CD4-positive, alpha-beta T cell (primary cell): ENCODE data around the gene COL4A2. TPM values are rescaled to one million over a fixed set of nuclear protein-coding genes. Genes with fewer than 3 reads are reported as not detected.
A peak's percentile ranks its signal among the peaks of the same experiment; 100 is the strongest.

Experiments
- ATAC-seq: fragments of 200-7000 bp; cut with Tn5 transposase; one replicate; pipeline ENCODE4 v1.10.0; 2022; ENCODE audit warnings: mild to moderate bottlenecking; ENCODE audit not compliant: poor library complexity
- CTCF ChIA-PET: fragments of 350-600 bp; sonication (Branson Sonifier 250); formaldehyde crosslinking; loops from one replicate; lab custom pipeline; 2021; ENCODE audit warnings: antibody characterized with exemption, inconsistent platforms; lab: Charles Lee
- POLR2A ChIA-PET: fragments of 350-600 bp; sonication (Branson Sonifier 250); formaldehyde crosslinking; loops from one replicate; lab custom pipeline; 2021; ENCODE audit warnings: antibody characterized with exemption, inconsistent platforms; lab: Charles Lee
- DNase-seq, 14 experiments: peaks; one replicate each; pipeline ENCODE4 v3.0.0-alpha.2; 2013 to 2020; ENCODE audit warnings: mixed read lengths in 2 of 14
- H3K27ac ChIP-seq, 2 donors: one replicate each; pipeline versions ENCODE4 v1.5.1 to v1.7.0; 2013; ENCODE audit warnings: low read length in 2 of 2, low read depth in 1 of 2, mild to moderate bottlenecking in 1 of 2
- H3K27me3 ChIP-seq, 2 experiments: 1 replicate in 1 of 2; 2 replicates in 1 of 2; pipeline versions ENCODE4 v1.6.1 to v1.7.0; 2013; ENCODE audit warnings: low read length in 2 of 2, control low read depth in 1 of 2, mild to moderate bottlenecking in 1 of 2, moderate library complexity in 1 of 2; ENCODE audit not compliant: insufficient read depth in 2 of 2, control insufficient read depth in 1 of 2
- H3K36me3 ChIP-seq: one replicate; pipeline ENCODE4 v1.6.1; 2013; ENCODE audit warnings: low read length, control low read depth; ENCODE audit not compliant: insufficient read depth
- H3K4me1 ChIP-seq: one replicate; pipeline ENCODE4 v1.6.1; 2013; ENCODE audit warnings: low read length, control low read depth; ENCODE audit not compliant: insufficient read depth
- H3K4me3 ChIP-seq: one replicate; pipeline ENCODE4 v1.5.1; 2013; ENCODE audit warnings: mild to moderate bottlenecking, low read length, moderate library complexity
- H3K9me3 ChIP-seq, 2 experiments: 1 replicate in 1 of 2; 2 replicates in 1 of 2; pipeline versions ENCODE4 v1.6.1 to v1.7.0; 2013; ENCODE audit warnings: low read length in 2 of 2, mild to moderate bottlenecking in 2 of 2, control low read depth in 1 of 2, moderate library complexity in 1 of 2; ENCODE audit not compliant: control insufficient read depth in 1 of 2, insufficient read depth in 1 of 2
- H3K27ac Mint-ChIP-seq: one replicate; pipeline ENCODE4 v1.8.0; 2020; ENCODE audit warnings: mixed read lengths
- H3K27me3 Mint-ChIP-seq: one replicate; pipeline ENCODE4 v1.8.0; 2021; ENCODE audit warnings: mixed read lengths
- H3K36me3 Mint-ChIP-seq: one replicate; pipeline ENCODE4 v1.8.0; 2021; ENCODE audit warnings: low read depth, mixed read lengths
- H3K4me1 Mint-ChIP-seq: one replicate; pipeline ENCODE4 v1.8.0; 2021; ENCODE audit warnings: low read depth, mixed read lengths
- H3K4me3 Mint-ChIP-seq: one replicate; pipeline ENCODE4 v1.8.0; 2020; ENCODE audit warnings: mild to moderate bottlenecking, mixed read lengths
- H3K9me3 Mint-ChIP-seq: one replicate; pipeline ENCODE4 v1.8.0; 2020; ENCODE audit warnings: mixed read lengths
- intact Hi-C, 2 experiments: fragments of 100-400 bp; cut with DNase I in 1 of 2; cut with micrococcal nuclease in 1 of 2; formaldehyde crosslinking; loops; one replicate each; pipeline versions ENCODE4 v1.15.1 to v1.9.0; 2023 to 2025; cut with DNase I, micrococcal nuclease
- total RNA-seq, 174 experiments: library from RNA in 2 of 174; stranded (reverse) in 2 of 174; gene quantifications; one replicate each; pipeline ENCODE4 v1.2.3 and lab custom pipeline; 2021 to 2026
- TF ChIP-seq, protein P1 (sequence below): fragments of 200-600 bp; IDR thresholded peaks from one replicate; pipeline ENCODE4 v1.8.0; 2022; ENCODE audit warnings: antibody characterized with exemption, mild to moderate bottlenecking

Gene COL4A2
- total RNA-seq, 2 experiments from 2014 or later = not detected

- Mint-ChIP-seq H3K27me3 (no peaks in the 10 kb centered on the region), H3K27ac (peak overlapping the region; percentile 14), H3K36me3 (no peaks in the 10 kb centered on the region), H3K4me1 (peaks cover 29% of the 10 kb centered on the region), H3K9me3 (no peaks in the 10 kb centered on the region), H3K4me3 (no peak overlapping the region)
- ChIA-PET POLR2A (no interaction called here), CTCF (no interaction called here)
- H3K9me3 ChIP-seq = no peaks in the 10 kb centered on the region
- H3K4me3 ChIP-seq = no peak overlapping the region
- intact Hi-C loops = no loop called here
- peaks cover 25% of the 10 kb centered on the region for H3K4me1 ChIP-seq
- no peaks in the 10 kb centered on the region for H3K27me3 ChIP-seq
- ATAC-seq = no peak
- no peak for DNase-seq
- no peaks in the 10 kb centered on the region for H3K36me3 ChIP-seq
- no peak overlapping the region for H3K27ac ChIP-seq
- TF ChIP-seq, protein P1, sequence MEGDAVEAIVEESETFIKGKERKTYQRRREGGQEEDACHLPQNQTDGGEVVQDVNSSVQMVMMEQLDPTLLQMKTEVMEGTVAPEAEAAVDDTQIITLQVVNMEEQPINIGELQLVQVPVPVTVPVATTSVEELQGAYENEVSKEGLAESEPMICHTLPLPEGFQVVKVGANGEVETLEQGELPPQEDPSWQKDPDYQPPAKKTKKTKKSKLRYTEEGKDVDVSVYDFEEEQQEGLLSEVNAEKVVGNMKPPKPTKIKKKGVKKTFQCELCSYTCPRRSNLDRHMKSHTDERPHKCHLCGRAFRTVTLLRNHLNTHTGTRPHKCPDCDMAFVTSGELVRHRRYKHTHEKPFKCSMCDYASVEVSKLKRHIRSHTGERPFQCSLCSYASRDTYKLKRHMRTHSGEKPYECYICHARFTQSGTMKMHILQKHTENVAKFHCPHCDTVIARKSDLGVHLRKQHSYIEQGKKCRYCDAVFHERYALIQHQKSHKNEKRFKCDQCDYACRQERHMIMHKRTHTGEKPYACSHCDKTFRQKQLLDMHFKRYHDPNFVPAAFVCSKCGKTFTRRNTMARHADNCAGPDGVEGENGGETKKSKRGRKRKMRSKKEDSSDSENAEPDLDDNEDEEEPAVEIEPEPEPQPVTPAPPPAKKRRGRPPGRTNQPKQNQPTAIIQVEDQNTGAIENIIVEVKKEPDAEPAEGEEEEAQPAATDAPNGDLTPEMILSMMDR = no peak
These were observed 216.9 kb downstream of the COL4A2 start for GRCh38 chr13:110523838-110524540.

DNA sequence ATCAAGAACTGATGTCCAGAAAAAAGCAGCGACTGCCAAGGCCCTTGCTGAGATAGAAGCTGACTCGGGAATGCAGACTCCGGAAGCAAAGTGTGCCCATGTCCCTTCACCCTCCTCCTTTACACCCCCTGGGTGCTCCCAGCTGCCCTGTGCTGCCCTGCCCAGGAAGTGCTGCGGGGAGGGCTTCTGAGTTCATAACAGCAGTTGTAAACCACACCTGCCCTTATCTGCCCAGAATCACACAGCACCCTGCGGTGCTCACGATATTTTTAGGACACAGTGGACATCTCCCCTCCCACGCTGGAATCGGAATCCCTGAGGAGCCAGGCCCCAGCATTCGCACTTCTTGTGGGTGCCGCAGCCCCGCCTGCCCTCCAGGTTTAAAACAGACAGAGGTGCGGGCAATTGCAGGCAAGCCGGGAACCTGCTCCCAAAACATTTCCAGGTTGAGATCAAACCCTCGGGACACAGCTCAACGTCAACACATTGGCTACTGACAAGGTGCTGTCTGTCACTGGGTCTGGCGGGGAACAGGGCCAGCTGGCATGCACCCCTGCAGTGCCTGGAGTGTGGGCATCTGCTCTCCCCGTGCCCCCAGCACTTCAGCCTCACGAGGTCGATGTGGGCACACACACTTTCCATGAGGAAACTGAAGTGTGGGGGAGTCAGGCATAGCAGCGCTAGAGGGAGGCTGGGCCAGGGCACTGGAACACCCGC, 217.6 kb downstream of the COL4A2 start:
- intact Hi-C loops = no loop called here
- Mint-ChIP-seq H3K4me1 (peaks cover 29% of the 10 kb centered on the region), H3K27ac (peak overlapping the region; percentile 14), H3K36me3 (no peaks in the 10 kb centered on the region), H3K9me3 (no peaks in the 10 kb centered on the region), H3K4me3 (peak overlapping the region; percentile 62), H3K27me3 (no peaks in the 10 kb centered on the region)
- TF ChIP-seq, protein P1 = no peak
- Histone ChIP-seq H3K36me3 (no peaks in the 10 kb centered on the region), H3K9me3 (peaks cover 0 to 5% of the 10 kb centered on the region in 2 experiments), H3K27me3 (no peaks in the 10 kb centered on the region), H3K4me1 (peaks cover 25% of the 10 kb centered on the region), H3K4me3 (peak overlapping the region; percentile 5), H3K27ac (no peak overlapping the region)
- CTCF ChIA-PET = no interaction called here
- DNase-seq = peak in 2 of 14 experiments; percentile 6 to 8
- peak; percentile 57 for ATAC-seq
- POLR2A ChIA-PET = no interaction called here

DNA sequence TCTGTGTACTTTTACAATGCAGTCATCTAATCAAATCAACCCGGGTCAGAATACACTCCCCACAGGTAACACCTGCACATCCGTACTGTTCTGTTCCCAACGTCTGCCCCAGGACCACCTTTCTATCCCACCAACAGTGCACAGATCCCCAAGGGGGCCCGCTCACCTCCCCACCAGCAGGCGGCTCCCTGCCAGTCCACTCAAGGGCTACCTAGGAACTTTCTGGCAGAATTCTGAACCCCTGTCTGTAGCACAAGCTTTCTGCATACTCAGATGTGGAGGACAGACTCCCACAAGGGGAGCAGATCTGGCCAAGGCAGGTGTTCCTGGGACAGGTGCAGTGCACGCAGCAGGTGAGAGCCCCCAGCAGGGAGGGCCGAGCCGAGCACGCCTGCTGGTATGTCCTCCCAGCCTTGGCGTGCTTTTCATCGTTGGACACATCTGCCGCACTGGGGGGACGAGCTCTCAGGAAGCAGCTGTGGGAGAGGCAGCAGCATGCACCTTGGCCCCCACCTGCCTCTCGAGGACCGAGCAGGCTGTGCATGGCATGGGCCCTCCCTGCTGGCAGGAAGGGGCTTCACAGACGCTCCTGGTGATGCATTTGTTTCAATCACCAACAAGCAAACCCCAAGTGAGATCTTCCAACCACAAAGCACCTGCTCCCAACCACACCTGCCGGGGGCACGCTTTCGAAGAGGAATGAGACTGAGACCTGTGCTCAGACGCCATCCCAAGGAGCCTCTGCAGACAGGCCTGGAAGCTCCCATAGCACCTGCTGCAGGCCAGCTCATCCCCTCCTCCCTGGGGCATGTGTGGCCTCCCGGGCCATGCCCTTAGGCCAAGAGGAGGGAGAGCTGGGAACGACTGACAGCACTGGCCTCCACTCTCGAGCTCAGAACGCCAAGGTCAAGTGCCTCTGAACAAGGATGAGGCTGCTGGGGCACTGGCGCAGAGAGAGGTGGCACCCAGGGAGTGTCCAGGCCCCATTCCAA, 218.5 kb downstream of the COL4A2 start:
- H3K27me3 ChIP-seq = no peaks in the 10 kb centered on the region
- TF ChIP-seq, protein P1 = no peak
- H3K4me1 Mint-ChIP-seq = peaks cover 29% of the 10 kb centered on the region
- peak; percentile 59 for ATAC-seq
- peaks cover 25% of the 10 kb centered on the region for H3K4me1 ChIP-seq
- no peak overlapping the region for H3K27ac ChIP-seq
- H3K4me3 Mint-ChIP-seq = peak overlapping the region; percentile 56
- H3K4me3 ChIP-seq = no peak overlapping the region
- peaks cover 0 to 6% of the 10 kb centered on the region in 2 experiments for H3K9me3 ChIP-seq
- peak in 2 of 14 experiments; percentile 5 to 25 for DNase-seq
- no peaks in the 10 kb centered on the region for H3K36me3 Mint-ChIP-seq
- CTCF ChIA-PET = no interaction called here
- intact Hi-C loops = no loop called here
- H3K27me3 Mint-ChIP-seq = no peaks in the 10 kb centered on the region
- POLR2A ChIA-PET = no interaction called here
- H3K36me3 ChIP-seq = no peaks in the 10 kb centered on the region
- H3K27ac Mint-ChIP-seq = no peak overlapping the region
- H3K9me3 Mint-ChIP-seq = no peaks in the 10 kb centered on the region
